NB4 (cell line): ENCODE results near the gene SIRPA.

ENCODE experiments used
- POLR2A ChIP-seq: IDR thresholded peaks from 2 replicates; pipeline ENCODE4 v1.6.1; 2011; ENCODE audit warnings: mild to moderate bottlenecking; ENCODE audit not compliant: insufficient read length; ENCODE audit errors: extremely low read depth
- TF ChIP-seq, protein P1 (sequence below): IDR thresholded peaks from one replicate; pipeline ENCODE4 v1.5.1; 2012; ENCODE audit warnings: low read depth, low read length
- TF ChIP-seq, protein P2 (sequence below): IDR thresholded peaks from 2 replicates; pipeline ENCODE4 v1.6.1; 2011; ENCODE audit warnings: low read depth, low read length

DNA sequence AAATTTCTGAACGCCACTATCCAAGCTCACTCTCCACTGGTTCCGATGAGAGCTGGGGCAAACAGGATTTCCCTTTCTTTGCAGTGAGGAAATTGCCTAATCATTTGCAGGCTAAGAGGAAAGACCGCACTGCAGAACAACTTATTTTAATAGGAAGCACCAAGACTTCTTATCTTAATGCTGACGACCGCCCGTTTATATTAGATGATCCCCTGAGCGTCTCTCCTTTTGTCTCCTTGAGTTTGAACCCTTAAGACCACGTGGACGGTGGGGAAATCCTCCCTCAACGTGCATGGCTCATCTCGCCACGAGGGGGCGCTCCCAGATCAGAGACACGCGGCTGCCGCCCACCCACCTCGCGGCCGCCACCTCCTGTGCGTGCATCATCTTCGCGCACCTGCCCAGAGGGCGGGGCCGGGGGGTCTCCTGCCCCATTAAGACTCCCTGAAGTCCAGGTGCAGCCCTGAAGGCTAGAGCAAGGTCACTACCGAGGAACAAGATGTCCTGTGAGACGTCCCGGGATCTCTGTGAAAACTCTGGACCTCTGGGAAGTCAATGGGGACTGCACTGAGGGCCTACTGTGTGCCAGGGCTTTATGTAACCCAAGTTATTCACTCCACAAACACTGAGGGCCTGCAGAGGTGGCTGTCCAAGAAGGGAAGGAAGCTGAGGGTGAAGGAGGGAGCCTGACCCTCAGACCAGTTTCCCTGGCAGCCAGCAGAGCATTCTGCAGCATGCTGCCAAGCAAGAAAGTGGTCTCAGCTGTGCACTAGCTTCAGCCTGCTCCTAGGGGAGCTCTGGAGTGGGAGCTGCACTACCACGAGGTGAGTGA lies 70.5 kb downstream of the SIRPA start:
- no peak for TF ChIP-seq POLR2A
- TF ChIP-seq, protein P1, sequence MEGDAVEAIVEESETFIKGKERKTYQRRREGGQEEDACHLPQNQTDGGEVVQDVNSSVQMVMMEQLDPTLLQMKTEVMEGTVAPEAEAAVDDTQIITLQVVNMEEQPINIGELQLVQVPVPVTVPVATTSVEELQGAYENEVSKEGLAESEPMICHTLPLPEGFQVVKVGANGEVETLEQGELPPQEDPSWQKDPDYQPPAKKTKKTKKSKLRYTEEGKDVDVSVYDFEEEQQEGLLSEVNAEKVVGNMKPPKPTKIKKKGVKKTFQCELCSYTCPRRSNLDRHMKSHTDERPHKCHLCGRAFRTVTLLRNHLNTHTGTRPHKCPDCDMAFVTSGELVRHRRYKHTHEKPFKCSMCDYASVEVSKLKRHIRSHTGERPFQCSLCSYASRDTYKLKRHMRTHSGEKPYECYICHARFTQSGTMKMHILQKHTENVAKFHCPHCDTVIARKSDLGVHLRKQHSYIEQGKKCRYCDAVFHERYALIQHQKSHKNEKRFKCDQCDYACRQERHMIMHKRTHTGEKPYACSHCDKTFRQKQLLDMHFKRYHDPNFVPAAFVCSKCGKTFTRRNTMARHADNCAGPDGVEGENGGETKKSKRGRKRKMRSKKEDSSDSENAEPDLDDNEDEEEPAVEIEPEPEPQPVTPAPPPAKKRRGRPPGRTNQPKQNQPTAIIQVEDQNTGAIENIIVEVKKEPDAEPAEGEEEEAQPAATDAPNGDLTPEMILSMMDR = peak; percentile 73
- TF ChIP-seq, protein P2, sequence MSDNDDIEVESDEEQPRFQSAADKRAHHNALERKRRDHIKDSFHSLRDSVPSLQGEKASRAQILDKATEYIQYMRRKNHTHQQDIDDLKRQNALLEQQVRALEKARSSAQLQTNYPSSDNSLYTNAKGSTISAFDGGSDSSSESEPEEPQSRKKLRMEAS = peak; percentile 100
